ENCODE results near the gene SYNPO.

The SYNPO gene

DNA sequence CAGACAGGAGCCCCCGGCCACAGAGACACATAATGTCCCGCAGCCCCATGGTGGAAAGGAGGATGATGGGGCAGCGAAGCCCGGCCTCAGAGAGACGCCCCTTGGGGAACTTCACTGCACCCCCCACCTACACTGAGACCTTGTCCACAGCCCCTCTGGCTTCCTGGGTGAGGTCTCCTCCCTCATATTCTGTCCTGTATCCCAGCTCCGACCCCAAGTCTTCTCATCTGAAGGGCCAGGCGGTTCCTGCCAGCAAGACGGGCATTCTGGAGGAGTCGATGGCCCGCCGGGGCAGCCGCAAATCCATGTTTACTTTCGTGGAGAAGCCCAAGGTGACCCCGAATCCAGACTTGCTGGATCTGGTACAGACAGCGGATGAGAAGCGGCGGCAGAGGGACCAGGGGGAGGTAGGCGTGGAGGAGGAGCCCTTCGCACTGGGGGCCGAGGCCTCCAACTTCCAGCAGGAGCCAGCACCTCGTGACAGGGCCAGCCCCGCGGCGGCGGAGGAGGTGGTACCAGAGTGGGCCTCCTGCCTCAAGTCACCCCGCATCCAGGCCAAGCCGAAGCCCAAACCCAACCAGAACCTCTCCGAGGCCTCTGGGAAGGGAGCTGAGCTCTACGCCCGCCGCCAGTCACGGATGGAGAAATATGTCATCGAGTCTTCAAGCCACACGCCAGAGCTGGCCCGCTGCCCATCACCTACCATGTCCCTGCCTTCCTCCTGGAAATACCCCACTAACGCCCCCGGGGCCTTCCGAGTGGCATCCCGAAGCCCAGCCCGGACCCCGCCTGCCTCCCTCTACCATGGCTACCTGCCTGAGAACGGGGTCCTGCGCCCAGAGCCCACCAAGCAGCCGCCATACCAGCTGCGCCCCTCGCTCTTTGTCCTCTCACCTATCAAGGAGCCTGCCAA lies 8.9 kb downstream of the SYNPO start:
- TF ChIP-seq, protein P1, sequence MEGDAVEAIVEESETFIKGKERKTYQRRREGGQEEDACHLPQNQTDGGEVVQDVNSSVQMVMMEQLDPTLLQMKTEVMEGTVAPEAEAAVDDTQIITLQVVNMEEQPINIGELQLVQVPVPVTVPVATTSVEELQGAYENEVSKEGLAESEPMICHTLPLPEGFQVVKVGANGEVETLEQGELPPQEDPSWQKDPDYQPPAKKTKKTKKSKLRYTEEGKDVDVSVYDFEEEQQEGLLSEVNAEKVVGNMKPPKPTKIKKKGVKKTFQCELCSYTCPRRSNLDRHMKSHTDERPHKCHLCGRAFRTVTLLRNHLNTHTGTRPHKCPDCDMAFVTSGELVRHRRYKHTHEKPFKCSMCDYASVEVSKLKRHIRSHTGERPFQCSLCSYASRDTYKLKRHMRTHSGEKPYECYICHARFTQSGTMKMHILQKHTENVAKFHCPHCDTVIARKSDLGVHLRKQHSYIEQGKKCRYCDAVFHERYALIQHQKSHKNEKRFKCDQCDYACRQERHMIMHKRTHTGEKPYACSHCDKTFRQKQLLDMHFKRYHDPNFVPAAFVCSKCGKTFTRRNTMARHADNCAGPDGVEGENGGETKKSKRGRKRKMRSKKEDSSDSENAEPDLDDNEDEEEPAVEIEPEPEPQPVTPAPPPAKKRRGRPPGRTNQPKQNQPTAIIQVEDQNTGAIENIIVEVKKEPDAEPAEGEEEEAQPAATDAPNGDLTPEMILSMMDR (IDR thresholded peaks at IDR 0.05; ENCODE audit: low read depth, low read length): no peak
- in situ Hi-C loops (cut with HindIII; ENCODE audit: low sequenced_read_pairs): no loop called here
- no peak for DNase-seq (ENCODE audit: low read depth, low spot score)
- H3K4me3 ChIP-seq (ENCODE audit: low read depth, low read length): no peak overlapping the region

DNA sequence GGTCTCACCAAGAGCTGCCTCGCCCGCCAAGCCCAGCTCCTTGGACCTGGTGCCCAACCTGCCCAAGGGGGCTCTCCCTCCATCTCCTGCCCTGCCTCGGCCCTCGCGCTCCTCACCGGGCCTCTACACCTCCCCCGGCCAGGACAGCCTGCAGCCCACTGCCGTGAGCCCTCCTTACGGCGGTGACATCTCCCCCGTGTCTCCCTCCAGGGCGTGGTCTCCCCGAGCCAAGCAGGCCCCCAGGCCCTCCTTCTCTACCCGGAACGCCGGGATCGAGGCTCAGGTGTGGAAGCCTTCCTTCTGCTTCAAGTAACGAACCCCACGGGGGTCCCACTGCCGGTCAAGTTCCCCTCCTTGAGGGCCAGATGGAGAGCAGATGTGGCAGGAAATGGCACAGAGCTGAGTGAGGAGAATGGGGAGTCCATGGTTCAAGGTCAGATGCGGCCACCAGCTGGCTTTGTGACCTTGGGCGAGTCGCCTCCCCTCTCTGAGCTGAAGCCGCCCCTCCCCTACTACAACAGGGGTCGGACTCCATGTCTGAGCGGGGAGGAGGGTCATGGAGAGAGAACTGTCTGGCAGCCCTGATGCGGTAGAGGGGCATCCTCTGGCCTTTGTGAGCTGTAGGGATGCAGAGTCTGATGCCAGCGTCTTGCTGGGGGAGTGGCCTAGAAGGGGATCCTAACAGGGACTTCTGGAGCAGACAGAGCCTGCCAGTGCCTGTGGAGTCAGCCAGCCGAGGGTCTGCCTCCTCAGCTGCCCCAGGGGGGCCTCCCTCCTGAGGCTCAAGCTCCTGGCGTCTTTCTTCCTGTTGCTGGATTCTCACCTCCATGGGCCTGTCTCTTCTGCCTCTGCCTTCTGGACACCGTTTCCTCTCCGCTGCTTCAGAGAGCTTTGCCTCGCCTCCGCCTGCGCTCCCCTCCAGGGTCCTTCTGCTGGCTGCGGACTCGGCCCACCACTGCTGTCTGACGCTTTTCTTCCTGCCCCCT lies 9.9 kb downstream of the SYNPO start:
- no peak for DNase-seq (ENCODE audit: low read depth, low spot score)
- TF ChIP-seq, protein P1 (IDR thresholded peaks at IDR 0.05; ENCODE audit: low read depth, low read length): no peak
- in situ Hi-C loops (cut with HindIII; ENCODE audit: low sequenced_read_pairs): no loop called here
- H3K4me3 ChIP-seq (ENCODE audit: low read depth, low read length): no peak overlapping the region

DNA sequence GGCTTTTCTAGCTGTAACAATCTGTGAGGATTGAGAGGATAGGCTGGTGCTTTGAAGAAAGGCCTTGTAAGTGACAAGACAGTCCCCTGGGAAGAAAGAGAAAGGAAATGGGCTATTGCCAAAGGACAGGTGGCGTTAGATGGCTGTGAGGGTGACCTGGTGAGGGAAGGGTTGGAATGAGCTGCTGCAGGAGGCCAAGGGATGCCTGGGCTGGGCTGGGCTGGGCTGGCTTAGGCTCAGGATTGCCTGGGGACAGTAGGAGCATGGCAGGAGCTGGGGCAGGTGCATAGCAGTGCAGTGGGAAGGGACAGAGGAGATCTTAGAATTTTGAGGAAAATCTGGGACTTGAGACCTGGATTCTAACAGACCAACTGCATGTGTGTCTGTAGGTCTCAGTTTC lies 10.9 kb downstream of the SYNPO start:
- in situ Hi-C loops (cut with HindIII; ENCODE audit: low sequenced_read_pairs): no loop called here
- TF ChIP-seq, protein P1 (IDR thresholded peaks at IDR 0.05; ENCODE audit: low read depth, low read length): no peak
- no peak overlapping the region for H3K4me3 ChIP-seq (ENCODE audit: low read depth, low read length)
- no peak for DNase-seq (ENCODE audit: low read depth, low spot score)

DNA sequence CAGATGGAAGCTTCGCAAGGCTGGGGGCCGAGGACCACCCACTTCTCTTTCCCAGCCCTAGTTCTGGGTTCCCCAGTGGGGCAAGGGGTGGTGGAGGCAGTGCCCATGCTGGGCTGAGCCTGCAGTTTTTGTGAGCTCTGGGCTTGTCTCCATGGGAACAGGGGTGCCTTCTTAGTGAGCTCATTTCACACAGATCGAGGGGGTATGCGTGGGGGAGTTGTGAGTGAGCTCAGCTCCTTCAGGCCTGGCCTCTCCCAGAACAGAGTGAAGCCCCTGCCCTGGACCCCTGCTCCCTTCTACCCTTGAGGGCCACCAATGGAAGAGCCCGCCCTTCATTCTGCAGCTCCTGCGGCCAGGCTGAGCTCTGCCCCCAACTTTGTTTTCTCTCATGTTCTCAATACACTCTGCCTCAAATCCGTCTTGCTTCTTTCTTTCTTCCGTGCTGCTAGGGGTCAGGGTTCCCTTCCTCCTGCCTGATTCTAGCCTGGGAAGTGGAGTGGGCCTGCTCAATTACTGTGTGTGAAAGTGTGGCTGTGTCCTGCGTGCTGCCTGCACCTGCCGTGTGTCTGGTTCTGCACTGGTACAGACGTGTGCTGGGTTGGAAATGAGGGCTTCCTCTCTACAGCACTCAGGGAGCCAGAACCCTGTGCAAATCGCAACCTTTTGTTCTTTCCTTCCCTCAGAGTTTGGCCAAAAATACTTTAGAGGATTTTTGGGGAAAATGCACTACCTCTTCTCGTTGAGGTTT lies 11.6 kb downstream of the SYNPO start:
- in situ Hi-C loops (cut with HindIII; ENCODE audit: low sequenced_read_pairs): no loop called here

DNA sequence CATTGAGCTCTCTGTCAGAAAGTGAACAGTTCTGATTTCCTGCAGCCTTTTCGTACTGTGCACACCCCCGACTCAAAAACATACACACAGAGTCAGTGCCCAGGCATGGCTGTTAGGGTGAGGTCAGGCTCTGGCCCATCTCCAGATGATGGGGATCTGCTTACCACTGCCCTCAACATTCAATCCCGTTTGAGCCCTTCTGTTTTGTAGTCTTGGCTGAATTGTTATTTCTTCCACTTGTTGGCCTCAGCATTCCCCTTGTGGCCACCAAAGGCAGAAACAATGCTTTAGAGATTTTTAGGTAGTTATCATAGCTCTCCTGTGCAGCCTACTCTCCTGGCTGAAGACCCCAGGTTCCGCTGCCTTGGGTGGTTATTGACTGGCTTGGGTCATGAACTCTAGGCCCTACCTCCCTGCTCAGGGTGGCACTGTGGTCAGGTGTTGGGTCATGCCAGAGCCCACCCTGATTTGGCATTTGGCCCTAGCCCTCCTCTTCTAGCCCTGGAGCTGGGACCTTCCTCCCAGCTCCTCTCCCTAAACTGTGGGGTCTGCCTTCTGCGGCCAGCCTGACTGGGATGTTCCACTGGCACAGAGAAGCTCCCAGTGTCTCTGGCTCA lies 12.8 kb downstream of the SYNPO start:
- in situ Hi-C loops (cut with HindIII; ENCODE audit: low sequenced_read_pairs): no loop called here
- H3K4me3 ChIP-seq (ENCODE audit: low read depth, low read length): no peak overlapping the region
- peak; percentile 56 for DNase-seq (ENCODE audit: low read depth, low spot score)
- TF ChIP-seq, protein P1 (IDR thresholded peaks at IDR 0.05; ENCODE audit: low read depth, low read length): peak; percentile 51

More for the DNA sequence above, 11.6 kb downstream of the SYNPO start:
- TF ChIP-seq, protein P1 (IDR thresholded peaks at IDR 0.05; ENCODE audit: low read depth, low read length): no peak
- no peak overlapping the region for H3K4me3 ChIP-seq (ENCODE audit: low read depth, low read length)
- DNase-seq (ENCODE audit: low read depth, low spot score): no peak

All from astrocyte of the spinal cord (primary cell).